HepG2 (cell line): ENCODE results near the gene FANCL. TPM values are rescaled to one million over a fixed set of nuclear protein-coding genes. Genes with fewer than 3 reads are reported as not detected.
"Not testable (repeated sequence)": the region's sequence is repeated elsewhere in the genome, so short reads cannot be mapped to it uniquely, and the experiment has no call there.

Experiments
- ATAC-seq: fragments of 200-7000 bp; cut with Tn5 transposase; 3 replicates; pipeline ENCODE4 v1.9.1; 2020; ENCODE audit warnings: mild to moderate bottlenecking, moderate library complexity
- BruUV-seq: library from RNA; stranded (reverse); fragments of 400-500 nt; replicated peaks from 2 replicates; lab custom pipeline; 2021; lab: Mats Ljungman, UMichigan
- CTCF ChIA-PET: fragments of 300-600 bp; formaldehyde crosslinking; extraction: SDS; loops from one replicate; lab custom pipeline; 2021; ENCODE audit warnings: low total read pairs, inconsistent platforms, low intra/inter-chr PET ratio; lab: Yijun Ruan, JAX
- POLR2A ChIA-PET: fragments of 350-600 bp; sonication (Branson Sonifier 250); formaldehyde crosslinking; loops from one replicate; lab custom pipeline; 2020; ENCODE audit warnings: antibody characterized with exemption, inconsistent platforms; lab: Yijun Ruan, JAX
- DNase-seq: peaks from one replicate; pipeline ENCODE4 v3.0.0-alpha.2; 2015; ENCODE audit warnings: low spot score
- FAIRE-seq: peaks from 3 replicates; lab custom pipeline; 2011; peaks lifted over from hg19 to GRCh38; lab: Jason Lieb, UNC
- H2AFZ ChIP-seq: one replicate; pipeline ENCODE4 v1.6.1; 2011; ENCODE audit warnings: low read length, inconsistent platforms
- H3K27ac ChIP-seq: fragments of 300-600 bp; 3 replicates; pipeline ENCODE4 v1.8.0; 2011; ENCODE audit warnings: mixed run types, mild to moderate bottlenecking, mixed read lengths, low read length, inconsistent platforms; ENCODE audit not compliant: insufficient read depth; ENCODE audit errors: extremely low read length
- H3K27me3 ChIP-seq, 2 experiments: fragments of 200-600 bp in 1 of 2; 2 replicates in 1 of 2; 3 replicates in 1 of 2; pipeline versions ENCODE4 v1.6.0 to v1.8.0; 2011; ENCODE audit warnings: low read length in 2 of 2, mild to moderate bottlenecking in 2 of 2, moderate library complexity in 2 of 2, inconsistent platforms in 1 of 2; ENCODE audit not compliant: insufficient read depth in 2 of 2, control insufficient read depth in 1 of 2
- H3K36me3 ChIP-seq, 2 experiments: fragments of 200-600 bp in 1 of 2; replicated peaks in 1 of 2; 2 replicates in 1 of 2; 3 replicates in 1 of 2; pipeline versions ENCODE4 v1.5.1 to v1.8.0; 2011; ENCODE audit warnings: low read length in 2 of 2, inconsistent platforms in 1 of 2; ENCODE audit not compliant: insufficient read depth in 2 of 2, control insufficient read depth in 1 of 2
- H3K4me1 ChIP-seq: 2 replicates; pipeline ENCODE4 v1.5.1; 2012; ENCODE audit warnings: low read length, inconsistent platforms; ENCODE audit not compliant: insufficient read depth
- H3K4me2 ChIP-seq: 2 replicates; pipeline ENCODE4 v1.6.0; 2011; ENCODE audit warnings: low read depth, low read length, inconsistent platforms
- H3K4me3 ChIP-seq, 3 experiments: fragments of 200-600 bp in 1 of 3; sonication (generic), shearing (Covaris generic) in 1 of 3; replicated peaks in 1 of 3; 2 replicates each; pipeline ENCODE4 v1.5.1; 2011 to 2016; ENCODE audit warnings: low read length in 3 of 3, inconsistent platforms in 2 of 3, low read depth in 2 of 3, mild to moderate bottlenecking in 2 of 3, control low read depth in 1 of 3, mixed read lengths in 1 of 3; ENCODE audit not compliant: insufficient read depth in 1 of 3
- H3K79me2 ChIP-seq: one replicate; pipeline ENCODE4 v1.6.1; 2011; ENCODE audit warnings: low read length, inconsistent platforms; ENCODE audit not compliant: insufficient read depth
- H3K9ac ChIP-seq: 2 replicates; pipeline ENCODE4 v1.6.0; 2011; ENCODE audit warnings: mild to moderate bottlenecking, low read depth, low read length, inconsistent platforms; ENCODE audit not compliant: insufficient read depth
- H3K9me3 ChIP-seq: 2 replicates; pipeline ENCODE4 v1.5.1; 2012; ENCODE audit warnings: mild to moderate bottlenecking, low read length
- H4K20me1 ChIP-seq: 2 replicates; pipeline ENCODE4 v1.6.0; 2011; ENCODE audit warnings: inconsistent platforms, mild to moderate bottlenecking, low read length, moderate library complexity; ENCODE audit not compliant: insufficient read depth
- FOXP1 ChIP-seq, 2 experiments: fragments of 450-650 bp in 1 of 2; IDR thresholded peaks; 2 replicates each; pipeline ENCODE4 v1.6.1; 2017 to 2018; ENCODE audit warnings: antibody characterized with exemption in 1 of 2
- FOXP4 ChIP-seq: sonication (generic); formaldehyde crosslinking; IDR thresholded peaks from 2 replicates; pipeline ENCODE4 v1.4.0; 2020; ENCODE audit warnings: missing genetic modification reagents
- GFI1 ChIP-seq: sonication (generic); formaldehyde crosslinking; IDR thresholded peaks from 2 replicates; pipeline ENCODE4 v1.5.0; 2020; ENCODE audit warnings: missing genetic modification reagents, mild to moderate bottlenecking, borderline replicate concordance
- KAT8 ChIP-seq: IDR thresholded peaks from 2 replicates; pipeline ENCODE4 v1.6.1; 2016; ENCODE audit warnings: missing genetic modification reagents, missing compliant biosample characterization
- KDM1A ChIP-seq: IDR thresholded peaks from 2 replicates; pipeline ENCODE4 v1.6.1; 2016; ENCODE audit warnings: missing compliant biosample characterization
- KMT2B ChIP-seq: IDR thresholded peaks from 2 replicates; pipeline ENCODE4 v1.6.1; 2016; ENCODE audit warnings: missing genetic modification reagents, missing compliant biosample characterization
- MED1 ChIP-seq: sonication (generic); formaldehyde crosslinking; IDR thresholded peaks from 2 replicates; pipeline ENCODE4 v1.4.0; 2020; ENCODE audit warnings: missing genetic modification reagents
- NR2F6 ChIP-seq, 2 experiments: IDR thresholded peaks; 2 replicates each; pipeline ENCODE4 v1.6.1; 2016; ENCODE audit warnings: antibody characterized with exemption in 1 of 2, mild to moderate bottlenecking in 1 of 2
- POGZ ChIP-seq: sonication (generic); formaldehyde crosslinking; IDR thresholded peaks from 2 replicates; pipeline ENCODE4 v1.4.0; 2020; ENCODE audit warnings: mild to moderate bottlenecking, missing genetic modification reagents
- SOX6 ChIP-seq, 2 experiments: fragments of 450-650 bp in 1 of 2; sonication (generic) in 1 of 2; formaldehyde crosslinking in 1 of 2; IDR thresholded peaks; 2 replicates each; pipeline versions ENCODE4 v1.4.0 to v1.6.1; 2017 to 2020; ENCODE audit warnings: antibody characterized with exemption in 1 of 2, mild to moderate bottlenecking in 1 of 2, missing genetic modification reagents in 1 of 2
- TEF ChIP-seq: sonication (generic); formaldehyde crosslinking; IDR thresholded peaks from 2 replicates; pipeline ENCODE4 v1.5.0; 2020; ENCODE audit warnings: missing genetic modification reagents
- THAP11 ChIP-seq: IDR thresholded peaks from 2 replicates; pipeline ENCODE4 v1.6.1; 2016; ENCODE audit warnings: missing biosample characterization, missing genetic modification reagents
- ZBTB20 ChIP-seq: sonication (generic); formaldehyde crosslinking; IDR thresholded peaks from 2 replicates; pipeline ENCODE4 v1.8.1; 2023; ENCODE audit warnings: missing genetic modification reagents, low read depth, mild to moderate bottlenecking, borderline replicate concordance
- ZFP1 ChIP-seq: IDR thresholded peaks from 2 replicates; pipeline ENCODE4 v1.6.1; 2016
- ZNF292 ChIP-seq: sonication (generic); formaldehyde crosslinking; IDR thresholded peaks from 2 replicates; pipeline ENCODE4 v1.8.1; 2022; ENCODE audit warnings: mild to moderate bottlenecking, low read depth, missing genetic modification reagents, borderline replicate concordance
- ZNF331 ChIP-seq: sonication (generic); formaldehyde crosslinking; IDR thresholded peaks from 2 replicates; pipeline ENCODE4 v1.4.0; 2020; ENCODE audit warnings: missing genetic modification reagents
- WGBS: methylation state at CpG from one replicate; pipeline ENCODE4 v1.1.6; 2017; ENCODE audit warnings: low lambda C conversion rate; 5-methylcytosine and 5-hydroxymethylcytosine counted together
- in situ Hi-C: cut with HindIII; loops from 2 replicates; pipeline ENCODE4 v1.10.0; 2017; ENCODE audit warnings: low pct_unique_long_range_greater_than_20kb; ENCODE audit not compliant: extremely low pct_ligation_motif_present
- intact Hi-C: fragments of 100-400 bp; cut with micrococcal nuclease; formaldehyde crosslinking; loops from one replicate; pipeline ENCODE4 v1.10.0; 2022; ENCODE audit not compliant: unreplicated experiment
- polyA plus RNA-seq, 8 experiments: library from polyadenylated mRNA; depleted of rRNA in 3 of 8; stranded (reverse) in 7 of 8; unstranded in 1 of 8; fragments of >200 nt; fragmentation: Illumina TruSeq in 4 of 8; extraction: Trizol in 4 of 8; gene quantifications; 2 replicates each; pipeline versions ENCODE4 v1.2.1 to v1.2.3, GENCODE V29; 2011 to 2016; ENCODE audit warnings: low read depth in 4 of 8, missing spikeins in 1 of 8, mixed read lengths in 1 of 8; ENCODE audit not compliant: insufficient read depth in 1 of 8
- total RNA-seq, 5 experiments: library from RNA; depleted of rRNA; stranded (reverse); fragments of >200 nt; fragmentation: Illumina TruSeq; extraction: Trizol; gene quantifications; 2 replicates each; pipeline ENCODE4 v1.2.3, GENCODE V29; 2016; ENCODE audit warnings: low read depth in 1 of 5
- TF ChIP-seq, protein P1 (sequence below): IDR thresholded peaks from 2 replicates; pipeline ENCODE4 v1.6.1; 2016; ENCODE audit warnings: missing genetic modification reagents, missing compliant biosample characterization

Gene FANCL
- total and polyA plus RNA-seq, 2 of the 13 experiments (the other 11 are each of a cell fraction or from before 2014, with no cell fraction given) = 40.7 to 66.8 TPM

DNA sequence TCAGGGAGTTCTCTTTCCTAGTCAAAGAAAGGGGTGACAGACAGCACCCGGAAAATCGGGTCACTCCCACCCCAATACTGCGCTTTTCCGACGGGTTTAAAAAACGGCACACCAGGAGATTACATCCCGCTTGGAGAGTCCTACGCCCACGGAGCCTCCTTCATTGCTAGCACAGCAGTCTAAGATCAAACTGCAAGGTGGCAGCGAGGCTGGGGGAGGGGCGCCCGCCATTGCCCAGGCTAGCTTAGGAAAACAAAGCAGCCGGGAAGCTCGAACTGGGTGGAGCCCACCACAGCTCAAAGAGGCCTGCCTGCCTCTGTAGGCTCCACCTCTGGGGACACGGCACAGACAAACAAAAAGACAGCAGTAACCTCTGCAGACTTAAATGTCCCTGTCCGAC, 69.3 kb downstream of the FANCL start (continued):
- TF ChIP-seq FOXP4 (CRISPR knock-in tag) (peak; percentile 40; the same call in 1 of the 2 replicates), ZNF292 (CRISPR knock-in tag) (peak; percentile 67; the same call in 1 of the 2 replicates), SOX6 (CRISPR knock-in tag; IDR thresholded peaks at IDR 0.05) (peak; percentile 56; the same call in 1 of the 2 replicates), POGZ (peak; percentile 77)
- not testable (repeated sequence) for TF ChIP-seq SOX6 (IDR thresholded peaks at IDR 0.05)

GRCh38 chr2:58170334-58170933, 70.7 kb downstream of the FANCL start:
- H3K9ac ChIP-seq, H3K27me3 ChIP-seq, intact Hi-C loops, H4K20me1 ChIP-seq, in situ Hi-C loops, ATAC-seq, CTCF ChIA-PET, H3K9me3 ChIP-seq, H3K4me3 ChIP-seq, H3K36me3 ChIP-seq, H3K27ac ChIP-seq, H2AFZ ChIP-seq, BruUV-seq, H3K79me2 ChIP-seq: not testable (repeated sequence)
- Histone ChIP-seq H3K4me1 (peaks cover 31% of the 10 kb centered on the region), H3K4me2 (peak overlapping the region; percentile 20)
- FAIRE-seq (peak; percentile 18), DNase-seq (peak; percentile 60)
- POLR2A ChIA-PET = interaction anchor here (0.7 to 1.6 kb wide), 2 partner anchors 12 to 57 kb away, joined by 3 read pairs; no protein-coding TSS in a partner anchor
- WGBS = 55% methylated on average over 7 of the region's 7 CpGs
- TF ChIP-seq KDM1A (CRISPR knock-in tag) = peak; percentile 46; the same call in 1 of the 2 replicates
- 0 out of 2 replicates have a peak, but pooled peaks have one; percentile 25 for TF ChIP-seq TEF (CRISPR knock-in tag)
- TF ChIP-seq MED1 (CRISPR knock-in tag) = peak; percentile 62
- TF ChIP-seq NR2F6 (IDR thresholded peaks at IDR 0.05) = peak; percentile 44
- TF ChIP-seq NR2F6 (CRISPR knock-in tag; IDR thresholded peaks at IDR 0.05) = 0 out of 2 replicates have a peak, but pooled peaks have one; percentile 46
- peak; percentile 72 for TF ChIP-seq ZNF331 (CRISPR knock-in tag)
- TF ChIP-seq, protein P1, sequence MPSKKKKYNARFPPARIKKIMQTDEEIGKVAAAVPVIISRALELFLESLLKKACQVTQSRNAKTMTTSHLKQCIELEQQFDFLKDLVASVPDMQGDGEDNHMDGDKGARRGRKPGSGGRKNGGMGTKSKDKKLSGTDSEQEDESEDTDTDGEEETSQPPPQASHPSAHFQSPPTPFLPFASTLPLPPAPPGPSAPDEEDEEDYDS (CRISPR knock-in tag) = peak; percentile 21; the same call in 1 of the 2 replicates
- peak; percentile 67; the same call in 1 of the 2 replicates for TF ChIP-seq KAT8
- peak; percentile 96 for TF ChIP-seq FOXP4 (CRISPR knock-in tag)
- peak; percentile 65; the same call in 1 of the 2 replicates for TF ChIP-seq FOXP1 (IDR thresholded peaks at IDR 0.05)
- TF ChIP-seq FOXP1 (CRISPR knock-in tag; IDR thresholded peaks at IDR 0.05) = peak; percentile 98
- 0 out of 2 replicates have a peak, but pooled peaks have one; percentile 26 for TF ChIP-seq KMT2B
- peak; percentile 94 for TF ChIP-seq ZBTB20 (CRISPR knock-in tag)
- TF ChIP-seq THAP11 (CRISPR knock-in tag) = peak; percentile 74
- 0 out of 2 replicates have a peak, but pooled peaks have one; percentile 75 for TF ChIP-seq ZFP1
- peak; percentile 75; the same call in 1 of the 2 replicates for TF ChIP-seq GFI1 (CRISPR knock-in tag)
